HG03558 (cell line): ENCODE results near the gene VCPKMT.
A peak's percentile ranks its signal among the peaks of the same experiment; 100 is the strongest.

Source experiments
- ATAC-seq: cut with Tn5 transposase; IDR thresholded peaks from one replicate; pipeline ENCODE4 v1.9.1; 2021; ENCODE audit warnings: moderate number of reproducible peaks; ENCODE audit not compliant: unreplicated experiment; ENCODE audit errors: extremely low read depth

Gene VCPKMT

DNA sequence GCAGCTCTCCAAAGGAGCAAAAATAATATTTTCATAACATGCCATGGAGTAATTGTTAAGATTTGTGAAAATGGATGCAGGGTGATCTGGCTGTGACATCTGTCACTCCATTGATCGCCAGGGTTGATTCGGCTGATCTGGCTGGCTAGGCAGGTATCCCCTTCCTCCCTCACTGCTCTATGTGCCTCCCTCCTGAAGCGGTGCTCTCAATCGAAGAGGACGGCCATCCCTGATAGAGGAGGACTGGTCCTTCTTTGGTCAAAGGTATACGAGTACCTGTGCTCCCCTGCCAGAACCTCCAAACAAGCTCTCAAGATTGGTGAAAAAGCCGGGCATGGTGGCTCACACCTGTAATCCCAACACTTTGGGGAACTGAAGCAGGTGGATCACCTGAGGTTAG, 47.9 kb downstream of the VCPKMT start:
- no peak for ATAC-seq

DNA sequence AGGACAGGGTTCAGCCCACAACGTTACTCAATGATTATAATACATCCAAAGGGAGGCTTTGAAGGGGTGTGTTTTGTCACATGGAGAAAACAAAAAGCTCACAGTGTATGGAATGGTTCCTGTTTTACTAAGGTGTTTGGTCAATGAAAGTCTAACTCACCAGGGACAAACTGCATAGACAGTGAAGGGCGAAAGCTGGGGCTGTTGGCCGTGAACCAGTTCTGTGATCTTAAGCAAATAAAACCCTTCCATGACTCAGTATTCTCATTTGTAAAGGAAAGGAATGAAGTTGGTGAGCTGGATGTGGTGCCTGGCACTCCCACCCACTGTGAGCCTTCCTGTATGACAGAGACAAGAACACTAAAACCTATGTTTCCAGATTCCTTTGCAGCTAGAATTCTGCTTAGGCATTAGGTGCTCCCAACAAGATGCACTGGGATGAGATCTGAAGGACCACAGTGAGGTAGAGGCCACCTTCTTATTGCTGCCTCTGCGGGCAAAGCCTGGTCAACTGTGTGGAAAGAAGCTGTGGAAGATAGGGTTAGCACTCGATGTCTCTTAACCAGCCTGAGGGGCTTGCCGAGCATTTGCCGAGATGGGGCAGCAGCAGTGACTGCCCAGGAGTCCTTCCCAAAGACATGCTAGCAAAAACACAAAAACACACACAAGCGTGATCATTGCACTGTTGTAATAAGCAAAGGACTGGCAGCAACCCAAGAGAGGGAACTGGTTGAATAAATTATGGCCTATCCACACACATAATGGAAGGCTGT, 48.5 kb downstream of the VCPKMT start:
- no peak for ATAC-seq

DNA sequence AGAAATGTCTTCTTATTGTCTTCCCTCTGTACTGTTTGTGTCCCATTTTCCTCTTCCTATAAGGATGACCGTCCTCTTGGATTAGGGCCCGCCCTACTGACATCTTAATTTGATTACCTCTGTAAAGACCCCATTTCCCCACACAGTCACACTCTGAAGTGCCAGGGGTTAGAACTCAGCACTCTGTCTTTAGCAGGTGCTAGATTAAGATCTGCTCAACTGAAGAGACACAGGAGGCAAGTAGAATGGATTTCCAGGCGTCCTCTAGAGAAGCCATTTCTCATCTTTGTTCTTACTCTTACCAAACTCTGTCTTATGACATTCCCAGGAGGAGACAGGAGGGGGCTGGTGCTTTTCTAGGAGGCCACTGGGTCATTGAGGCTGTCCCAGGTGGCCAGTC, 50.8 kb downstream of the VCPKMT start:
- ATAC-seq, result no peak

DNA sequence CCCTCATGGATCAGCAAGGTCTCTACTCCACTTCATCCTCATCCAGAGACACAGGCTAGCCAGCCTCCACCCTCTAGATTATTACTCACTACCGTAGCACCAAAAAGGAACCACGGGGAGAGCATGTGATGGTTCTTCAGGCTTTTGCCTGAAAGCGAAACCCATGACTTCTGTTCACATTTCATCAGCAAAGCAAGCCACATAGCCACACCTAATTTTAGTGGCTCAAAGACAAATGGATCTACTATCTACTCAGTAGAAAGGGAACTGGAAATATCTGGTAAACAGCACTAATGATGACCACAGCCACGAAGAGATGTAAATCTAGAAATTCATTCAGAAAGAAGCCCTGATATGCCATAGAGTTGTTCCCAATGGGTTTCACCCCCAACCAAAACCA, 51.4 kb downstream of the VCPKMT start:
- peak; percentile 45 for ATAC-seq

DNA sequence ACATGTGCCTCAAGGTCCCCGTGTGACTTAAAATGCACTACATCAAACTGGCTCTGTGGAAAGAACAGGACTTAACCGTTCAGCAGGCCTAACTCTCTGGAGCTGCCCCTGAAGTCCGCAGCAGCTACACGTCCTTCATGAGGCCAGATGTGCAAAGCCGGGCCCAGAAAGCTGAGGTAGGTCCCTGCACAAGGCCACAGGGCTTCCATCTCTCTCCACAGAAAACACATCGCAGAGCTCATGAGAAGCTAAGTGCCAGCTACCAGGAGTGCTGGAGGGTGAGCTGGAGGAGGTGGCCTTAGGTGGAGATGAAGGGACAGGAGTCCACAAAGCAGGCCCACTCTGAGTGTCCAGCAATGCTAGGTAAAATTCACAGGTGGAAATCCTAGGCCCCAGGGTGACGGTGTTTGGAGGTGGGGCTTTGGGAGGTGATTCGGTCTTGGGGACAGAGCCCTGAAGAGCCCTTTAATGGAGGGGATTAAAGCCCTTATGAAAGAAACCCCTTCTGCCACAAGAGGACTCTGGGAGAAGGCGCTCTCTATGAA, 52.4 kb downstream of the VCPKMT start:
- ATAC-seq, result no peak

DNA sequence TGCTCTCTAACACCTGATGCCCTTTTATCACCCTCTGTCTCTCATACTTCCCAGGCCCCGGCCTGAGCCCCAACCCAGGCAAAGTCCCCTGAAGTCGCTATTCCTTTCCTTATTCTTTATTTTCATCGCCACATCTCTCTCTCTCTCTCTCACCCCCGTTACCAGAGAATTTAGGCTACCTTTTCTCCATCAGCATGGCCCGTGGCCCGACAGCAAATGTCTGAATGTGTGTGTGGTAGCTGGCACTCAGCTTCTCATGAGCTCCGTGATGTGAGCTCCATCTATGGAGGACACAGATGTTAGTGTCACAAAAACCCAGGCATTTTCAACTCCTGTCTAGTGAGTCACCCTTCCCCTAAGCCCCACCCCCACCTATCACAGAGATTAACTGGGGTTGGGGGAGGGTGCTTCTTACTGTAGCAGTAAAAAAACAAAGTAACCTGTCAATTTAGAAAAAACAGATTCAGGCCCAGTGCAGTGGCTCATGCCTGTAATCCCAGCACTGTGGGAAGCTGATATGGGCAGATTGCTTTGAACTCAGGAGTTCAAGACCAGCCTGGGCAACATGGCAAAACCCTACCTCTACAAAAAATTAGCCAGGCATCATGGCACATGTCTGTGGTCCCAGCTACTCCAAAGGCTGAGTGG, 53.8 kb downstream of the VCPKMT start:
- ATAC-seq, result no peak

DNA sequence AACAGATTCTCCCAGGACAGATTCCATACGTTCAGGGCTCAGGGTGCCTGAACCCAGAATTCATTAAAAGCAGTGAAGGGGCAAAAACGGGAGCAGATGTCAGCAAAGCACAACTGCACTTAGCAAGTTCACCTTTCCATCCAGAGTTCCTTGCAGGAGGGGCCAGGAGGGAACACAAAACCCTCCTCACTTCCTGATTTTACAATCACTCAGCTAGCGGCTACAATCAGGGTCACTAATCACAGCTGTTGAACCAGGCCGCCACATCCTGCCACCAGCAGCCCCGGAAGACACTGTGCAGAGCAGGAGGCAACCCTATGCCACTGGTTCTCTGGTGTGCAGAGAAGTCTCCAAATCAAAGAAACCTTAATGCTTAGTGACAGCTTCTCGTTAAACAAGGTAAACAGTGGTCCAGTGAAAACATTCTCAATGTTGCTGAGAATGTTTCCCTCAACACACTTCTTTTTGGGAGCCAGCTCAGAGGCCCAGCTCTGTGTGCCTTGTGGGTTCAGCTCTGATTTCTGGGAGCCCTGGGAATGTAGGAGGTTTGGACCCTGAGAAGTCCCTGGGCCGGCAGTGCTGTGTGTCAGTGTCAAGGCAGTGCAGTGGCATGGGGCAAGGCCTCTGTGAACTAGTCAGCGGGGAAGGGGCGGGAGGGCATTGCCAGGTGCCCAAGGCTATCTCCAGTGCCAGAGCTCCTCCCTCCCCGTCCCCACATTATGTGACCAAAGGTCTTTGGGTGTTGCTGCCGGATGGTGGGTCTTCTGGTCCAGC, 54.5 kb downstream of the VCPKMT start:
- peak; percentile 25 for ATAC-seq

DNA sequence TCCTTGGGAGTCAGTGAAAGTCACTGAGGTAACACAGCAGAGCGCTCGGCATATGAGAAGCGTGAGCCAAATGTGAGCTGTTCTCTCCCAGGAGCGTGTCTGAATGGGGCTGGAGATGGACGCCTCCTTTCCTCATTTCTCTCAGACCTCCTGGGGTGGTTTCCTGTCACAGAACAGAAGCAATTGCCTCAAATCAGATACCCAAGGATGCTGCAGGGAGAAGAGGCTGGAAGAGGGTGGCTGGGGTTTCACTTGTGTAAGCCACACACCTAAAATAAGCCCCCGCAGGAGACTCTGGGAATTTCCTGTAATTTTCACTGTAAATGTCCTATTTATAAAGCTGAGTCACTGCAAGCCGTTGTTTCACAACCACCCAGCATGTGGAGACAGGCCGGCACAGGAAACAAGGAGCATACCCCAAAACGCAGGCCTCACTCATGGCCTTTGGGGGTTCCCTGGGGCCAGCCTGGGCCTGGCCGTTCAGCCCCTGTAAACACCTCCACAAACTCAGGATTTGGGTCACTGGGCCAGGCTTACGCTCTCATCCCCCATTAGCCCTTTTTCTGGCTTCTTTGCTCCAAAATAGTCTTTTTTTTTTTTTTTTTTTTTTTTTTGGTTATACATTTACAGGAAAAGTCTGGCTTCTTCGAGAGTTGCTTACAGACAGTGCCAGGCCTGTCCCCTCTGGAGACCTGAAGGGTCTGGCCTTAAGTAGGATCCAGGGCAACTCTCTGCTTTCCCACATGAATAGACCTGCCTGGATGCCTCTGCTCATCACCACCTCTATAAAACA, 55.3 kb downstream of the VCPKMT start:
- no peak for ATAC-seq

DNA sequence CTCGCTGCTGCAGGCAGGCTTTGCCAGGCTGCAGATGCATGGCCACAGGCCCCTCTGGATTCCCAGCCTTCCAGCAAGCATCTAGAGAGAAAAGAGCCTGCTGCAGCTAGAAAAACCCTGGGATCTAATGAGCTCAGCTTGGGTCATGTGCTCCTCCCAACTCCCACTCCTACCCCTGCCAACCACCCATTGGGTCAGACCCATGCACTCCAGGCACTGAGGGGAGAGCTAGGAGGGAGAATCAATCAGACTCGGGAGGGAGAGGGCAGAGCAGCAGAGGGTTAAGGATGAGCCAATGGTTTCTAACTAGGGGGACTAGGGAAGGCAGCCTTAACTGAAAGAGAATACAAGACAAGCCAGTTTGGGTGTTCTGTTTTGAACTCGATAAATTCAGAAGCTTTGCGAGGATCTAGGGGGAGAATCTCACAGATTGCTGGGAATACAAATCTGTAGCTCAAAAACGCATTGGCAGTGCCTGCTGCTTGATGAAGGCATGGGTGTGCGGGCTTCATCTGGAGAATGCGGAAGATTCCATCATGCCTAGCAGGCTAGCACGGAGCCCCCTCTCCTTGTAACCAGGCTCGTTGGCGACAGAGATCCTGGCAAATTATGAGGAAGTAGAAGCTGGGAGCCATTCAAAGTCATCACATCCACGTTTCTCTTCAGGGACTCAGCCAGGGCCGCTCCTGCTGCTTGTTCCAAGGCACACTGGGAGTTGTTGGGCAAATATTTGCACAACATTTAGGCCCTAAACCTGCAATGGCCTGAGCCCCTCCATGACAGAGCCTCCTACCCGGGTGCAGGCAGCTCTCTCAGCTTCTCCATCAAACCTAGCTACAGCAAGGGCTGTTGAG, 56.4 kb downstream of the VCPKMT start:
- no peak for ATAC-seq
